Breast epithelium (tissue), 4 donors: ENCODE results near the gene TOLLIP. TPM values are rescaled to one million over a fixed set of nuclear protein-coding genes. Genes with fewer than 3 reads are reported as not detected.

Experiments
- DNase-seq, 2 donors: peaks; one replicate each; pipeline ENCODE4 v3.0.0-alpha.2; 2019; ENCODE audit warnings: low spot score in 2 of 2
- H3K27ac ChIP-seq, 2 donors: fragments of 200-600 bp; sonication (generic) in 1 of 2; one replicate each; pipeline ENCODE4 v1.5.1; 2016 to 2019; ENCODE audit warnings: mild to moderate bottlenecking in 1 of 2
- H3K27me3 ChIP-seq, 2 donors: fragments of 200-600 bp; sonication (generic) in 1 of 2; one replicate each; pipeline versions ENCODE4 v1.5.1 to v1.6.0; 2017 to 2019; ENCODE audit warnings: control low read depth in 1 of 2, mild to moderate bottlenecking in 1 of 2
- H3K36me3 ChIP-seq: fragments of 200-600 bp; one replicate; pipeline ENCODE4 v1.5.1; 2019
- H3K4me1 ChIP-seq, 2 donors: fragments of 200-600 bp; sonication (generic); one replicate each; pipeline ENCODE4 v1.5.1; 2016 to 2019; ENCODE audit warnings: control low read depth in 1 of 2
- H3K4me3 ChIP-seq, 3 donors: fragments of 200-600 bp; sonication (generic); 1 replicate in 2 of 3; 2 replicates in 1 of 3; pipeline ENCODE4 v1.5.1; 2016 to 2019; ENCODE audit warnings: mild to moderate bottlenecking in 3 of 3, moderate library complexity in 2 of 3
- H3K9me3 ChIP-seq, 2 donors: fragments of 200-600 bp; sonication (generic) in 1 of 2; one replicate each; pipeline ENCODE4 v1.5.1; 2016 to 2019; ENCODE audit warnings: control low read depth in 1 of 2
- CTCF ChIP-seq, 3 donors: fragments of 450-650 bp; IDR thresholded peaks; one replicate each; pipeline ENCODE4 v1.5.1; 2016 to 2017; ENCODE audit warnings: antibody characterized with exemption in 3 of 3, mild to moderate bottlenecking in 3 of 3, moderate library complexity in 3 of 3
- POLR2A ChIP-seq: fragments of 450-650 bp; IDR thresholded peaks from one replicate; pipeline ENCODE4 v1.6.1; 2016; ENCODE audit warnings: antibody characterized with exemption, mild to moderate bottlenecking, moderate library complexity
- POLR2AphosphoS5 ChIP-seq, 3 donors: sonication (generic); formaldehyde crosslinking; IDR thresholded peaks; one replicate each; pipeline ENCODE4 v1.6.1; 2017; ENCODE audit warnings: antibody characterized with exemption in 3 of 3
- intact Hi-C: fragments of 100-400 bp; cut with DNase I; formaldehyde crosslinking; loops from one replicate; pipeline ENCODE4 v1.15.1; 2023; ENCODE audit warnings: low total_unique reads
- total RNA-seq, 3 donors: library from RNA; depleted of rRNA; stranded (reverse); fragments of >200 nt; gene quantifications; one replicate each; pipeline ENCODE4 v1.1.0, GENCODE V29; 2016

The TOLLIP gene
- total RNA-seq, 3 donors from 2014 or later, result 32.8 to 47.2 (median 41.0) TPM

GRCh38 chr11:1229471-1230120 lies 79.8 kb downstream of the TOLLIP start:
- Histone ChIP-seq H3K4me1 (no peaks in the 10 kb centered on the region), H3K27me3 (peaks cover 0 to 71% of the 10 kb centered on the region in 2 donors), H3K4me3 (no peak overlapping the region), H3K27ac (no peak overlapping the region), H3K36me3 (no peaks in the 10 kb centered on the region), H3K9me3 (no peaks in the 10 kb centered on the region)
- no peak for DNase-seq
- TF ChIP-seq CTCF (IDR thresholded peaks at IDR 0.05), result no peak
- TF ChIP-seq POLR2AphosphoS5 (IDR thresholded peaks at IDR 0.05), result no peak
- no peak for TF ChIP-seq POLR2A
- intact Hi-C loops, result no loop called here

- no peaks in the 10 kb centered on the region for H3K4me1 ChIP-seq
- intact Hi-C loops, result no loop called here
- no peaks in the 10 kb centered on the region for H3K36me3 ChIP-seq
- DNase-seq, result no peak
- H3K27me3 ChIP-seq, result peaks cover 2 to 74% of the 10 kb centered on the region in 2 donors
- no peak overlapping the region for H3K4me3 ChIP-seq
- no peak overlapping the region for H3K27ac ChIP-seq
- H3K9me3 ChIP-seq, result no peaks in the 10 kb centered on the region
- TF ChIP-seq POLR2A (no peak), POLR2AphosphoS5 (IDR thresholded peaks at IDR 0.05) (no peak), CTCF (IDR thresholded peaks at IDR 0.05) (no peak)
These were observed 80.4 kb downstream of the TOLLIP start for GRCh38 chr11:1228921-1229451.

GRCh38 chr11:1228101-1228821 lies 81.2 kb downstream of the TOLLIP start:
- Histone ChIP-seq H3K4me3 (no peak overlapping the region), H3K36me3 (no peaks in the 10 kb centered on the region), H3K27me3 (peaks cover 4 to 78% of the 10 kb centered on the region in 2 donors), H3K9me3 (no peaks in the 10 kb centered on the region), H3K27ac (no peak overlapping the region), H3K4me1 (no peaks in the 10 kb centered on the region)
- DNase-seq, result no peak
- TF ChIP-seq POLR2AphosphoS5 (IDR thresholded peaks at IDR 0.05) (no peak), CTCF (IDR thresholded peaks at IDR 0.05) (no peak), POLR2A (no peak)
- intact Hi-C loops, result no loop called here

- TF ChIP-seq POLR2AphosphoS5 (IDR thresholded peaks at IDR 0.05), result no peak
- TF ChIP-seq CTCF (IDR thresholded peaks at IDR 0.05), result no peak
- TF ChIP-seq POLR2A, result no peak
- peaks cover 4 to 78% of the 10 kb centered on the region in 2 donors for H3K27me3 ChIP-seq
- H3K9me3 ChIP-seq, result no peaks in the 10 kb centered on the region
- H3K27ac ChIP-seq, result no peak overlapping the region
- intact Hi-C loops, result no loop called here
- H3K4me3 ChIP-seq, result no peak overlapping the region
- no peak for DNase-seq
- H3K36me3 ChIP-seq, result no peaks in the 10 kb centered on the region
- peaks cover 0 to 4% of the 10 kb centered on the region in 2 donors for H3K4me1 ChIP-seq
These were observed 81.8 kb downstream of the TOLLIP start for GRCh38 chr11:1227551-1228100.
